Activated CD8-positive, alpha-beta memory T cell treated with anti-CD3 and anti-CD28 coated beads, Interleukin-2, amount 50 U/mL, for 1 hour (primary cell): Measurements from ENCODE around the gene ALDOB.
"Not testable (repeated sequence)": the region's sequence is repeated elsewhere in the genome, so short reads cannot be mapped to it uniquely, and the experiment has no call there.

Experiments used
- DNase-seq: peaks from one replicate; pipeline ENCODE4 v3.0.0-alpha.2; 2020; ENCODE audit errors: extremely low read depth

The ALDOB gene

DNA sequence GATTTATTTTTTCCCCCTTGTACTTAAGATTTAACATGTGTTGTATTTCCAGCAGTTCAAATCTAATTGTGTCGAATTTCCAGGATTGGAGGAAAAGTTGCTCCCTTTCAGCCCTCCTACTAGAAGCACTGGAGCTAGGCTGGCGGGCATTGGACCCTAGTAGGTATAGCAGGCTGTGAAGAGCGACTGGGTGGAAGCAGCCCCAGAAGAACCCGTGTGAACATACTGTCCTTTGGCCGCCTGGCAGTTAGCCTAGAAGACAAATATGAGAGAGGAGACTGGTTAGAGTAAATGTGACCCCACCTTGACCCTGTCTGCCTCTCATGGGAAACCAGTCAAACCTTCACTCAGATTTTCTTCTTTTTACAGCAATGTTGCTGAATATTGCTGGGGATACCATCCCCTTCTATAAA, 13.9 kb downstream of the ALDOB start:
- no peak for DNase-seq

DNA sequence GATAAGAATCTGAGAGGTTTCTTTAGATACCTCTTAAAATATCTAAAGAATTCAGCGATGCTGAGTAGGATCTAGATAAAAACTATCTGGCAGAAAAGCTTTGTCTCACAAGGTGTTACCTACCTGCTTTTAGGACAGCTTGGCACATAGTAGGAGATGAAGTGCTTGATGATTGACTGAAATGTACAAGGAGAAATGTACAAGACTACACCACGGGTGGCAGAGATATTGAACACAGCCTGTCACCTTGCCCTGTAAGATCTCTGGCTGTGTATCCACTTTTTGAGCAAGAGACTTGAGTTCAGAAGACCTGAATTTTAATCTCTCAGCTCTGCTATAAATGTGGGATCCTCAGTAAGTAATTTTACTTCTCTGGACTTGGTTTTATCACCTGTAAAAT, 15.7 kb downstream of the ALDOB start:
- DNase-seq = no peak

DNA sequence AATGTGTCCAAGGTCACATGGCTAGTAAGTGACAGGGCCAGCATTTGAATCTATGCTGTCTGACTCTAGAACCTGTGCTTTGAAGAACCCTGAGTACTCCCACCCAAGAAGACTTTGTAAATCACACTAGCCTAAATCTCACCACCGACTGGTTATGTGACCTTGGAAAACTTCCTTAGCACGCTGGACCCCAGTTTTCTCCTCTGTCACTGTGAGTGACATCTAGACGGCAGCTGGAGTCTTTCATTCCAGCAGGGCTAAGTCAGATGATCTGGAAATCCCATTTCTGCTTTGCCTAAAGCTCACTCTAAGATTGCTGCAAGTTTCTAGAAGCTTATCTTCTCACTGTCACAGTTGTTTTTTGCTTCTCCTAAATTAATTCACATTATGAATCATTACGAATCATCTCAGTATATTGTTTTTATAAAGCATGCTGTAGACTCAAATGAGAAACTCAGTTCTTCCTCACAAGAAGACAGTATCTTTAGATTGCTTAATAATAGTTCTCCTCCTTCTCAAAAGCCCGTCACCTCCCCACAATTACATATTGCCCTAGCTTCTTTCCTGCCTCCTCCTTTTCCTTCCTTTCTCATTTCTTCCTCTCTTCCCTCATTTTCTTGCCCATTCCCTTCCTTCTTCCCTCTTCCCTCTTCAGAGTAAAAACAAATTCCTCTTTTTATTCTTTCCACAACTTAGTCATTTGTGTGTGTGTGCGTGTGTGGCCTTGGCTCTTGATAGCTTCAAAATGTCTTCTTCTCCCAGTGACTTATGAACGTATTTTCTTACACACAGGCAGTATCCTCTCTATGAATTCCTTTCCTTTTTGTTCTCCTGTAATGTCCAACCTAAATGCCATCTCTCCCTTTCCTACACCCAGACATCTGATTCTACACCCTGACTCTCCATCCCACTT, 16.8 kb downstream of the ALDOB start:
- DNase-seq = no peak

DNA sequence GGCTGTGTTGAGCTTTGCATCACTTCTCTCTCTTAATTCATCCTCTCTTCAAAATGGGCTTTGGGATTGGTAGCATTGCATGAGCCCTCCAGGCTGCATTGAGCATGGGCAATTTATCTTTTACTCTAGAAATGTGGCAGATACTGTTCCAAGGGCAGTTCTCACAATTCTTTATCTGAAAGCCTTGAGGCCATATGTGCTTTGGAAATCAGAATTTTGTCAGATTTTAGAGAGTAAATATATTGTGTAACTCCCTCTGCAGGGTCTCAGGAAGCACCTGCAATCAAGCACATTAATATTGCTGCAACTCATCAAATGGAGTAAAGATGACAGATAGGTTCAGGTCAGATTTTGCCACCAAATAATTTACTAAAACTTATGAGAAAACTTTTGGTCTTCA, 17.6 kb downstream of the ALDOB start:
- DNase-seq = no peak

DNA sequence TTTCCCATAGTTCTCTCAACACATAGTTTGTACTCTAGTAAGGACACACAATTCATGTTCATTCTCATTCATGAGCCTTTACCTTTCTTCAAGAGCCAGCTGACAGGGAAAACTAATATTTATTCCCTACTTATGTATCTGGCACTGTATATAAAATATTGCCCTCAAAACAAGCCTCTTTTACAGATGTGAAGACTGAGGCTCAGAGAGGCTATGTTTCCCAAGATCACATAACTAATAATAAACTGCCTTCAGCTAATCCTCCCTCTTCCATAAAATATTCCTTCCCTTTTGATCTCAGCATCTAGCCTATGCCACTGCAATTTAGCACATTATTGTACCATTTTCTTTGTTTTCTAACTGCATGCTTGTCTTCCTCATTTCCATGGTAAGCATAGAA, 18.2 kb downstream of the ALDOB start:
- DNase-seq = no peak

DNA sequence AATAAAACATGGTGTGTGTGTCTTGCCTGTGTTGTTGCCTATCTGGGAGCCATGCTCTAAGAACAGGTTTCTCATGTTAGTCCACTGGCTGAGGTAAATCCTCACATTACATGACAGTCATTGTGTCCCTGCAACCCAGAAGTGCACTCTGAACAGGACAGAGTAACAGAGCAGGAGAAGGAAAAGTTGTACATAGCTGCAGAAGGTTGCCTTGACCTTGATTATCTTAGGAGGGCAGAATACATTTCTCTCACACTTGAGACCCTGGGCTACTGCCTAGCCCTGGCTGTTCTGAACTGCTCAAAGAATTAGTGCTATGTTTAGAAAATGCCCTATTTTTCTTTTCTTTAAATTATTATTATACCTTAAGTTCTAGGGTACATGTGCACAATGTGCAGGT, 20.0 kb downstream of the ALDOB start:
- DNase-seq = no peak

DNA sequence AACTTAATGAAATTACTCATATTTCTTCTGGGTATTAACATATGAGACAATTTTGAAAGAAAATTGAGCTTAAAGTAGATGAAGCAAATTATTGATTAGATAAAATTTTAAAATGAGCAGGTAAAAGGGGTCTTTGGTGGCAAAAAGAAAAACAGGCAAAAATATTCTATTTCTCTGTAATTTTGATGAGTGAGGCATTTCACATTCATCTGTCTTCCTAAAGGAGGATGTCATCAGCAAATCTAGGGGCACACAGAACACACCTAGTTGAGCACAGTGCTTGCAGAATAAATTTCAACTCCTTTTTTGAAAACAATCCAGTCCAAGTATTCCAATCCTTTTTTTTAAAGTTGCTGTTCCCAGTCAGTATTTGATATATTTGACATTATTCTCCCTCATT, 20.7 kb downstream of the ALDOB start:
- no peak for DNase-seq

DNA sequence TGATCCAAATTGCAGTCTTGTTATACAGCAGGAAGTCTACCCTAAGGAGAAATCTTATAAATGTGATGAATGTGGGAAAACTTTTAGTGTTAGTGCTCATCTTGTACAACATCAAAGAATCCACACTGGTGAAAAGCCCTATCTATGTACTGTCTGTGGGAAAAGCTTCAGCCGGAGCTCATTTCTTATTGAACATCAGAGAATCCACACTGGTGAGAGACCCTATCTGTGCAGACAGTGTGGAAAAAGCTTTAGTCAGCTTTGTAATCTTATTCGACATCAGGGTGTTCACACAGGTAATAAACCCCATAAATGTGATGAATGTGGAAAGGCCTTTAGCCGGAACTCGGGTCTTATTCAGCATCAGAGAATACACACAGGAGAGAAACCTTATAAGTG, 26.5 kb downstream of the ALDOB start:
- no peak for DNase-seq

DNA sequence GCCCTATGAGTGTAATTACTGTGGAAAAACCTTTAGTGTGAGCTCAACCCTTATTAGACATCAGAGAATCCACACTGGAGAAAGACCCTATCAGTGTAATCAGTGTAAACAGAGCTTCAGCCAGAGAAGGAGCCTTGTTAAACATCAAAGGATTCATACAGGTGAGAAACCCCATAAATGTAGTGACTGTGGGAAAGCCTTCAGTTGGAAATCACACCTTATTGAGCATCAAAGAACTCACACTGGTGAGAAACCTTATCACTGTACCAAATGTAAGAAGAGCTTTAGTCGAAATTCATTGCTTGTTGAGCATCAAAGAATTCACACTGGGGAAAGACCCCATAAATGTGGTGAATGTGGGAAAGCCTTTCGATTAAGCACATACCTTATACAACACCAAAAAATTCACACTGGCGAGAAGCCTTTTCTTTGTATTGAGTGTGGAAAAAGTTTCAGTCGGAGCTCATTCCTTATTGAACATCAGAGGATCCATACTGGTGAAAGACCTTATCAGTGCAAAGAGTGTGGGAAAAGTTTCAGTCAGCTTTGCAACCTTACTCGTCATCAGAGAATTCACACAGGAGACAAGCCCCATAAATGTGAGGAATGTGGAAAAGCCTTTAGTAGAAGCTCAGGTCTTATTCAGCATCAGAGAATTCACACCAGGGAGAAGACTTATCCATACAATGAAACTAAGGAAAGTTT, 27.0 kb downstream of the ALDOB start:
- no peak for DNase-seq

DNA sequence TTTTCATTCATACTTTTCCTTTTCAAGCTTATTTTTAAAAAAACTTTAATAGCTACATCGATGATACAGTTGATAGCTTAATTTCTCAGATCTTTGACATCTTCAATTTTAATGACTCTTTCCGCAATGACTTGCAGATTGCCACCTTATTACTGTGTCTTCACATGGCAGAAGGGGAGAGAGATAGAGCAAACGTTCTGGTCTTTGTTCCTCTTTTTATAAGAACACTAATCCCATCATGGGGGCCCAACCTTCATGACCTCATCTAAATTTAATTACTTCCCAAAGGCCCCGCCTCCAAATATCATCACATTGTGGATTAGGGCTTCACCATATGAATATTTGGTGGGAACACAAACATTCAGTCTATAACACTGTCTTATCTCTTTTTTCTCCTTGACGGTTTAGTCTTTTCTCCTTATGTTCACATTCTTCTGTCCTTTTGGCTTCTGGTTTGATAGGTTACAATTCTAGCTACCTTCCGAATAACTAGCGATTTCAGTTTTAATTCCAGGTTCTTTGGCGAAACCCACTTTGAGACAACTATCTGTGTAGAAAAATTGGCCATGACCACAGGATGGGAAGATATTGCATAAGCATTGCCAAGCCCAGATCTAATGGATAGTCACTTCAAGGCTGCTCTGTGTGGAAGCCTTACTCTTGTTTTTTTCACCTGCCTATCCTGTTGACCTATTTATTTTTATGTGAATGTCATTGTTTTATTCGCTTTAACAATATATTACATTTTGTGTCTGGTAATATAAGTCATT, 31.9 kb downstream of the ALDOB start:
- no peak for DNase-seq

DNA sequence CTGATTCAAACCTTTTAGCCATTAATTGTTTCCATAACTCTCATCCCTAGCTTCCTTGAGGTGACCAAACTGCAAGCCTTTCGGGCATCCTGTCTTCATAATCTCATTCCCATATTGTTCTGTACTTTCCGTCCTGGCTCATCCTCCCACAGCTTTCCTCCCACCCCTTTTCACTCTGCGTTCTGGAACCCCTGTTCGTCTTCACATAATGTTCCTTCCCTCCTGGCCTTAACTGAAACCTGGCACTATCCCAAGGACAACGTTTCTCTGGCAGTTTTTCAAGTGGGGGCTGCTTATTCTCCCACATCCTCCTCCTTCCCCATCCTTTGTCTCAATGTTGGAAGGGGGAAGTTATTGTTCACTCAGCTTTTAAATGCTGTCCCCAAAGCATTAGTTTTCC, 35.5 kb downstream of the ALDOB start:
- no peak for DNase-seq

DNA sequence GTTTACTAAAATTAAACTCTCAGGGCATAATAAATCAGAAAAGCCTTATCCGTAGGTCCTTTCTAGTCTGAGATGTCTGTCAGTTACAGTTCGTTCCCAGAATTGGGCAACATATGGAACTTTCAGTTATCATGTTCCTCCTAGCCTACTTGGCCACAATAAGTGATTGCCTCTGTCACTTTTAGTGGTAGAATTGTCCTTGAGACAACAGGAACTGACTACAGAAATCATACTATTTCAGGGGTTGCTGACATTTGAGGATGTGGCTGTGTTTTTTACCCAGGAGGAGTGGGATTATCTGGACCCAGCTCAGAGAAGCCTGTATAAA, 36.0 kb downstream of the ALDOB start:
- DNase-seq = no peak

DNA sequence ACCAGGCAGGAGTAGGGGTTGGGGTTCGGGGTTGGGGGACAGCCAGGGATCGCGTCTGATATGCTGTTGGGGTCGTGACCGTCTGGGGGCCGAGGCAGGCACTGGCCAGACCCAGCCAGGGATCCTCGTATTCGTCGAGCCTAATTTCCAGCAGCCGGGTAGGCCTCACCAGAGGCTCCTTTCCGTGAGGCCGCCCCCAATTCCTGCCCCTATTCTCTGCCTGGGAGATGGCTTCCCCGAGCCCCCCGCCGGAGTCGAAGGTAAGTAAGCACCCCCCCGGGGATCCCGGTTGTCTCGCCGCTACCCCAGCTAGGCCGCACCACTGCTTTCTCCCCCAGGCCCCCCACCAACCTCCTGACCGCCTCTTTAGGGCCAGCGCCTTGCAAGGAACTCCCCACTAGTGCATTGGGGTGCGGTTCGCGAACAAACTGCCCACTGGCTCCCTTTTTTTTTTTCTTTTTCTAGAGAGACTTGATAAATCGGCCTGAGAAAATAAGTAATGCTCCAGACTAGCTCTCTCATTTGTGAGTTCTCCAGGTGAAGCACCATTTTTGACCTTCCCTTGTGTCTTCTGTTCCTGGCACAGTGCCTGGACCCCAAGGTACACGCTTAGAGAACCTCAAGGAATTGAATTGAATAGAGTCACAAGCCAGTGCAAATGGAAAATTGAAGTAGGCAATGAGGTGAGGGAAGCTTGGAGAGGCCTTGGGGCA, 36.5 kb downstream of the ALDOB start:
- no peak for DNase-seq

DNA sequence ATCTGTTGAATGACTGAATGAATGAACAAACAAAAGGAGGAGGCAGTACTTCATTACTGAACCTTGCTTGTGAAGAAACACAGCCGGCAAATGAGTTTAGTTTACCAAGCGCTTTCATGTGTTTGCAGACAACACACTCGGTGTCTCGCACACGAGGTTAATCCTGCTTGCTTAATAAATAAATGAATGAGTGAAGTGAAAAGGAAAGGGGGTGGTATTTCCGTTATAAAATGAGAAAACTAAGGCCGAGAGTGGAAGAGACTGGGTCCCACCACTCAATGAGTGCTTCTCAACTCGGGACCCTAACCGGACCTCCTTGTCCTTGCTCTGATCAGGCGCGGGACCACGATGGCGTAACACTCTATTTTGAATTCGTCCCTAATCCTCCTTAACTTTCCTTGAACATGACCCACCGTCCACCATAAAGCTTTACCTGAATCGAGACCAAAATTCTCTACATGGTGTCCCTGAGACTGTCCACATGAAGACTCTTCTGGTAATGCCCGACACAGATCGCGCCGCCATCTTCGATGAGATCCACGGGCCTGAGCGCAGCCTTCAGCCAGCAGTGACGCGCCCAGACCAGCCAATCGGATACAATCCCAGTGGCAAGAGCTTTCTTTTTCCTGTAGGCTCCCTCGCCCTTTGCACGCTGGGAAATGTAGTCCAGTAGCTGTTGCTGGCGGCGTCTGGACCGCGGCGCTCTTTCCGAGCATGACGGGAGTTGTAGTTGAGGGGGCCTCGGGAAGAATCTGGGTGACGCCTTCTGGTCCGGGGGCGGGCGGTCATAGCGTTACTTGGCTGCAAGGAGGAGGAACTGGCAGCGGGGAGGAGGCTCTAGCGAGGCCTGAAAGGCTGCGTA, 37.3 kb downstream of the ALDOB start, which contains the start of the genes MRPL50 and ZNF189:
MRPL50 (minus strand) TSS at position 551 of the 862 bp plus-strand sequence; CDS start at position 525, 26 bp downstream.
ZNF189 (plus strand) TSS at position 784 of the 862 bp plus-strand sequence. CDS start 306 bp downstream, outside the sequence.
- peak; percentile 94 for DNase-seq

DNA sequence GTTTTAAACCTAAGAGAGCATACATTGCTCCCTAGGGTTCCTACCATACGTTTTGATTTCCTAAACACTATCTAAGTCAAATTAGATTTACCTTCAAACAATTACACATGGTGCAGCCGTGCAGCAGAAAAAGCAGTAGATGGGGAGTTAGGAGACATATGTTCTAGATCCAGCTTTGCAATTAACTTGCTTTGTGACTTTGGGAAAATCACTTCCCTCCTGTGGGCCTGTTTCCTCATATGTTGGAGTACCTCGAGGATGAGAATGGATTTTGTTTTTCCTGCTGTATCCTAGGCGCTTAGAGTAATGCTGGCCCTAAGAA, 37.9 kb downstream of the ALDOB start:
- no peak for DNase-seq

DNA sequence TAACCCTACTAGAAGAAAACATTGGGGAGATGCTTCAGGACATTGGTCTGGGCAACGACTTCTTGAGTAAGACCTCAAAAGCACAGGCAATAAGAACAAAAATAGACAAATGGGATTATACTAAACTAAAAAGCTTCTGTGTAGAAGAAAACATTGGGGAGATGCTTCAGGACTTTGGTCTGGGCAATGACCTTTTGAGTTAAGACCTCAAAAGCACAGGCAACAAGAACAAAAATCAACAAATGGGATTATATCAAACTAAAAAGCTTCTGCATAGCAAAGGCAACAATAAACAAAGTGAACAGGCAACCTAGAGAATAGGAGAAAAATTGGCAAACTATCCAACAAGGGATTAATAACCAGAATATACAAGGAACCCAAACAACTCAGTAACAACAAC, 40.9 kb downstream of the ALDOB start:
- DNase-seq = no peak

DNA sequence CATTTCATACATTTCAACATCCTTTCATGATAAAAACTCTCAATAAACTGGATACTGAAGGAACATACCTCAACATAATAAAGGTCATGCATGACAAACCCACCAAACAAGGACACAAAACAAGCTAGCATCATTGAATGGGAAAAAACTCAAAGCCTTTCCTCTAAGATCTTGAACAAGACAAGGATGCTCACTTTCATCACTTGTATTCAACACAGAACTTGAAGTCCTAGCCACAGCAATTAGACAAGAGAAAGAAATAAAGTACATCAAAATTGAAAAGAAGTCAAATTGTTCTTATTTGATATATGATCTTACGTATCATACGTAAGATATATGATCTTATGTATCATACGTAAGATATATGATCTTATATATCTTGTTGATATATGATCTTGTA, 42.4 kb downstream of the ALDOB start:
- no peak for DNase-seq

DNA sequence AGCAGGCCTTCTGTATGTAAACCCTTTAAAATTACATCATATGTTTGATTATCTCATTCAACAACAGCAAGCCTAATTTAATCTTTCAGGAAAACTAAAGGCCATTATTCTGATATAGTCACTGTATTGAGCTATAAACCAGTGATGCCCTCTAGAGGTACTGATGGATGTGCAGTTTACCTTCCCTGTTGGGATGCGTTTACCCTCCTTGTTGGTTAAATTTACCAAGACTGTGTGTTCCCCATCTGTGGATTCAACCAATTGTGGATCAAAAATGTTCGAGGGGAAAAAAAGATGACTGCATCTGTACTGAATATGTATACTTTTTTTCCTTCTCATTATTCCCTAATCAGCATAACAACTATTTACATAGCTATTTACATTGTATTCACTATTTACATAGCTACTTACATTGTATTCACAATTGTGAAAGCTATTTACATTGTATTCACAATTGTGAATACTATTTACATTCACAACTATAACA, 47.0 kb downstream of the ALDOB start:
- DNase-seq = no peak

DNA sequence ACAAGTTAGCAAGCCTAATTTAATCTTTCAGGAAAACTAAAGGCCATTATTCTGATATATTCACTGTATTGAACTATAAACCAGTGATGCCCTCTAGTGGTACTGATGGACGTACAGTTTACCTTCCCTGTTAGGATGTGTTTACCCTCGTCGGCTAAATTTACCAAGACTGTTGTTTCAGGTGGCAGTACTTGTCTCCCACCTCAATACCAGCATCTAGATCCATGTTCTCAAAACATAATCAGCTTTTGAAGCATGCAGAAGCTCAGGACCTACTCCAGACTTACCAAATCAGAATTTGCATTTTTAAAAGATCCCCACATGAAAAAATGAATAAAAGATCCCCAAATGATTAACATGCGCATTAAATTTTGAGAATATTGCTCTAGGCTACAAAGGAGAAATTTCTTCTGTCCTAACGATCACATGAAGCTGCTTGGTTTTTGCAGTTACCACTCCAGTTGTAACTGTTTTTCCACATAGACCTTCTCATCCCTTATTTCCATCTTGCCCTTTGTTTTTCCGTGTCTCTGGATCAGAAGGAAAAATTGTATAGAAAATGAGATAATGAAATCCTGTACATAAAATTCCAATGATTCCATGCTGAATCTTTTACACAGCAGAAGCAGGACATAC, 47.6 kb downstream of the ALDOB start:
- no peak for DNase-seq

DNA sequence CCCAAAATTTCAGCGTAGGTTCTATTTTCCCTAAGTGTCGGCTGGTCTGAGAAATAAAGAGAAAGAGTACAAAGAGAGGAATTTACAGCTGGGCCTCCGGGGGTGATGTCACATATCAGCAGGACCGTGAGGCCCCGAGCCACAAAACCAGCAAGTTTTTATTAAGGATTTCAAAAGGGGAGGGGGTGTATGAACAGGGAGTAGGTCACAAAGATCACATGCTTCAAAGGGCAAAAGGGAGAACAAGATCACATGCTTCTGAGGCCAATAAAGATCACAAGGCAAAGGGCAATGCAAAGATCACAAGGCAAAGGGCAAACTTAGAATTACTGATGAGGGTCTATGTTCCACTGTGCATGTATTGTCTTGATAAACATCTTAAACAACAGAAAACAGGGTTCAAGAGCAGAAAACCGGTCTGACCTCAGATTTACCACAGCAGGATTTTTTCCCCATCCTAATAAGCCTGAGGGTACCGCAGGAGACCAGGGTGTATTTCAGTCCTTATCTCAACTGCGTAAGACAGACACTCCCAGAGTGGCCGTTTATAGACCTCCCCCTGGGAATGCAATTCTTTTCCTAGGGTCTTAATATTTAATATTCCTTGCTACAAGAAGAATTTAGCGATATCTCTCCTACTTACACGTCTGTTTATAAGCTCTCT, 50.6 kb downstream of the ALDOB start, which contains the start of gene BAAT:
BAAT (minus strand) TSS at position 134 of the 664 bp plus-strand sequence. CDS start 13,602 bp downstream, outside the sequence.
- DNase-seq = not testable (repeated sequence)
